H1 (cell line): ENCODE measurements around the gene TMEM117. TPM values are rescaled to one million over a fixed set of nuclear protein-coding genes. Genes with fewer than 3 reads are reported as not detected.

Source experiments
- BCL11A ChIP-seq, 2 experiments: IDR thresholded peaks; one replicate each; pipeline ENCODE4 v1.6.1; 2011; ENCODE audit warnings: low read depth in 2 of 2, low read length in 2 of 2, mild to moderate bottlenecking in 2 of 2
- CTBP2 ChIP-seq: IDR thresholded peaks from 2 replicates; pipeline ENCODE4 v1.7.0; 2011; ENCODE audit warnings: borderline replicate concordance, mild to moderate bottlenecking, moderate library complexity, mixed read lengths, low read length; ENCODE audit not compliant: insufficient read depth, insufficient read length
- GABPA ChIP-seq: IDR thresholded peaks from 2 replicates; pipeline ENCODE4 v1.6.1; 2011; ENCODE audit warnings: mild to moderate bottlenecking, low read length, moderate library complexity, borderline replicate concordance; ENCODE audit not compliant: insufficient read depth
- GTF2F1 ChIP-seq: IDR thresholded peaks from 2 replicates; pipeline ENCODE4 v1.6.1; 2012; ENCODE audit warnings: low read depth, low read length, improper control_type of control experiment, borderline replicate concordance
- RBBP5 ChIP-seq: IDR thresholded peaks from 2 replicates; pipeline ENCODE4 v1.7.1; 2012; ENCODE audit warnings: low read depth, mild to moderate bottlenecking, inconsistent platforms, low read length, moderate library complexity, borderline replicate concordance
- polyA plus RNA-seq, 7 experiments: library from polyadenylated mRNA; depleted of rRNA in 3 of 7; stranded (reverse) in 5 of 7; unstranded in 2 of 7; fragments of >200 nt in 5 of 7; fragments of 200-250 nt in 2 of 7; gene quantifications; 1 replicate in 5 of 7; 2 replicates in 1 of 7; 4 replicates in 1 of 7; pipeline versions ENCODE4 v1.2.1 to v1.2.3, GENCODE V29; 2011 to 2013; ENCODE audit warnings: missing spikeins in 2 of 7, mixed read lengths in 2 of 7
- total RNA-seq: library from RNA; stranded (reverse); fragmentation: NEBNext Ultra II Directional; extraction: Animal tissue kit (Norgen Biotek cat#: 25700); gene quantifications from 2 replicates; pipeline ENCODE4 v1.2.1, GENCODE V29; 2021

The TMEM117 gene
- total and polyA plus RNA-seq, 2 of the 8 experiments (the other 6 are each of a cell fraction or from before 2014, with no cell fraction given): 0.80 to 1.4 TPM

GRCh38 chr12:43973993-43974392 is 138.1 kb downstream of the TMEM117 start (continued):
- no peak for TF ChIP-seq RBBP5
- TF ChIP-seq GABPA: no peak
- TF ChIP-seq GTF2F1: no peak
- TF ChIP-seq BCL11A (IDR thresholded peaks at IDR 0.05; ENCODE audit: low read depth in 2 of 2, low read length in 2 of 2): no peak
- no peak for TF ChIP-seq CTBP2
